HepG2 (cell line): Measurements from ENCODE around the gene TTBK2. TPM values are rescaled to one million over a fixed set of nuclear protein-coding genes. Genes with fewer than 3 reads are reported as not detected.

Experiments
- AHR ChIP-seq: IDR thresholded peaks from 2 replicates; pipeline ENCODE4 v1.6.1; 2018; ENCODE audit warnings: missing genetic modification reagents, missing compliant biosample characterization
- ARID4A ChIP-seq: sonication (generic); formaldehyde crosslinking; IDR thresholded peaks from 2 replicates; pipeline ENCODE4 v1.5.0; 2020; ENCODE audit warnings: mild to moderate bottlenecking, missing genetic modification reagents, borderline replicate concordance
- FOSL2 ChIP-seq: sonication (generic); formaldehyde crosslinking; IDR thresholded peaks from 2 replicates; pipeline ENCODE4 v1.4.0; 2020; ENCODE audit warnings: missing genetic modification reagents
- GMEB1 ChIP-seq: sonication (generic); formaldehyde crosslinking; IDR thresholded peaks from 2 replicates; pipeline ENCODE4 v1.5.1; 2020; ENCODE audit warnings: missing genetic modification reagents, mild to moderate bottlenecking, borderline replicate concordance
- ISL2 ChIP-seq: sonication (generic); formaldehyde crosslinking; IDR thresholded peaks from 2 replicates; pipeline ENCODE4 v1.5.0; 2020; ENCODE audit warnings: missing genetic modification reagents
- KDM1A ChIP-seq: IDR thresholded peaks from 2 replicates; pipeline ENCODE4 v1.6.1; 2016; ENCODE audit warnings: missing compliant biosample characterization
- MXI1 ChIP-seq: IDR thresholded peaks from 3 replicates; pipeline ENCODE4 v1.6.1; 2012; ENCODE audit warnings: low read depth, low read length, inconsistent platforms, borderline replicate concordance
- NFE2L1 ChIP-seq: sonication (generic); formaldehyde crosslinking; IDR thresholded peaks from 2 replicates; pipeline ENCODE4 v1.4.0; 2020; ENCODE audit warnings: missing genetic modification reagents, mild to moderate bottlenecking, borderline replicate concordance
- PHF21A ChIP-seq: sonication (generic); formaldehyde crosslinking; IDR thresholded peaks from 2 replicates; pipeline ENCODE4 v1.5.0; 2020; ENCODE audit warnings: mild to moderate bottlenecking, missing genetic modification reagents
- TBX2 ChIP-seq: sonication (generic); formaldehyde crosslinking; IDR thresholded peaks from 2 replicates; pipeline ENCODE4 v1.5.0; 2020; ENCODE audit warnings: missing genetic modification reagents, mild to moderate bottlenecking, borderline replicate concordance
- ZKSCAN1 ChIP-seq: fragments of 150-350 bp; IDR thresholded peaks from 2 replicates; pipeline ENCODE4 v1.6.1; 2014; ENCODE audit warnings: low read length
- ZNF3 ChIP-seq: IDR thresholded peaks from 2 replicates; pipeline ENCODE4 v1.7.0; 2017; ENCODE audit warnings: inconsistent platforms
- ZNF343 ChIP-seq: sonication (generic); formaldehyde crosslinking; IDR thresholded peaks from 2 replicates; pipeline ENCODE4 v1.4.0; 2020; ENCODE audit warnings: mild to moderate bottlenecking, missing genetic modification reagents
- ZNF746 ChIP-seq: sonication (generic); formaldehyde crosslinking; IDR thresholded peaks from 2 replicates; pipeline ENCODE4 v1.8.0; 2022; ENCODE audit warnings: mild to moderate bottlenecking, missing genetic modification reagents
- ZNF768 ChIP-seq: sonication (generic); formaldehyde crosslinking; IDR thresholded peaks from 2 replicates; pipeline ENCODE4 v1.4.0; 2020; ENCODE audit warnings: missing genetic modification reagents
- polyA plus RNA-seq, 8 experiments: library from polyadenylated mRNA; depleted of rRNA in 3 of 8; stranded (reverse) in 7 of 8; unstranded in 1 of 8; fragments of >200 nt; fragmentation: Illumina TruSeq in 4 of 8; extraction: Trizol in 4 of 8; gene quantifications; 2 replicates each; pipeline versions ENCODE4 v1.2.1 to v1.2.3, GENCODE V29; 2011 to 2016; ENCODE audit warnings: low read depth in 4 of 8, missing spikeins in 1 of 8, mixed read lengths in 1 of 8; ENCODE audit not compliant: insufficient read depth in 1 of 8
- total RNA-seq, 5 experiments: library from RNA; depleted of rRNA; stranded (reverse); fragments of >200 nt; fragmentation: Illumina TruSeq; extraction: Trizol; gene quantifications; 2 replicates each; pipeline ENCODE4 v1.2.3, GENCODE V29; 2016; ENCODE audit warnings: low read depth in 1 of 5
- TF ChIP-seq, protein P1 (sequence below): sonication (generic); formaldehyde crosslinking; IDR thresholded peaks from 2 replicates; pipeline ENCODE4 v1.9.0; 2021; ENCODE audit warnings: mild to moderate bottlenecking, missing genetic modification reagents
- TF ChIP-seq, protein P2 (sequence below): sonication (generic); formaldehyde crosslinking; IDR thresholded peaks from 2 replicates; pipeline ENCODE4 v1.4.0; 2020; ENCODE audit warnings: low read depth, mild to moderate bottlenecking, missing genetic modification reagents

Gene TTBK2
- total and polyA plus RNA-seq, 2 of the 13 experiments (the other 11 are each of a cell fraction or from before 2014, with no cell fraction given): 5.1 to 7.4 TPM

DNA sequence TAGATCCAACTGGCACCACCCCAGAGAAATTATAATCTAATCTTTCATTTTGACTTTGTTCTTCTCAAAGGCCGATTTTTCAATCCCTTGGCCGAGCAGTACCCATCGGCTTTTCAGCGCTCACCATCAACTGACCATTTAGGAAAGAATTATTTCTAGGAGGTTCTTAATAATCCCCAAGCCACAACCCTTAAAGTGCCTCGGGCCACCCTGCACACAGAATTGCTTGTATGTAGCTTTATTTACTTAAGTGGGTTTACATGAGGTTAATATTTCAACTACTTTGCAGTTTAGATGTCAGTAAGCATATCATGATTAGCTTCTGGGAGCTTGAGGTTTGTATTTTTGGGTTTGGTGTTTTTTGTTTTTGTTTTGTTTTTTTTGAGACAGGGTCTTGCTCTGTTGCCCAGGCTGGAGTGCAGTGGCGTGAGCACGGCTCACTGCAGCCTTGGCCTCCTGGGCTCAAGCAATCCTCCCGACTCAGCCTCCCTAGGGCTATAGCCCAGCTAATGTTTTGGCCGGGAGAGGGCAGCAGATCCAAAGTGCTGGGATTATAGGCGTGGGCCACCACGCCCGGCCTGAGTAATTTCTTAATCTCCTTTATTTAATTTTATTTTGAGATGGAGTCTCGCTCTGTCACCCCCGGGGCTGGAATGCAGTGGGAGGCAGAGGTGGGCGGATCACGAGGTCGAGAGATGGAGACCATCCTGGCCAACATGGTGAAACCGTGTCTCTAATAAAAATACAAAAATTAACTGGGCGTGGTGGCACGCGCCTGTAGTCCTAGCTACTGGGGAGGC is 182.8 kb downstream of the TTBK2 start (continued):
- TF ChIP-seq ARID4A (CRISPR knock-in tag) (no peak), ISL2 (CRISPR knock-in tag) (no peak), TBX2 (CRISPR knock-in tag) (no peak), ZNF768 (CRISPR knock-in tag) (peak; percentile 65; the same call in 1 of the 2 replicates), AHR (CRISPR knock-in tag) (no peak), ZKSCAN1 (no peak), MXI1 (no peak), PHF21A (CRISPR knock-in tag) (peak; percentile 8; the same call in 1 of the 2 replicates), ZNF3 (CRISPR knock-in tag) (no peak), GMEB1 (CRISPR knock-in tag) (no peak), NFE2L1 (CRISPR knock-in tag) (no peak), FOSL2 (CRISPR knock-in tag) (peak; percentile 18; the same call in 1 of the 2 replicates), ZNF746 (CRISPR knock-in tag) (no peak), KDM1A (CRISPR knock-in tag) (peak; percentile 95; the same call in 1 of the 2 replicates), ZNF343 (no peak)
- TF ChIP-seq, protein P1, sequence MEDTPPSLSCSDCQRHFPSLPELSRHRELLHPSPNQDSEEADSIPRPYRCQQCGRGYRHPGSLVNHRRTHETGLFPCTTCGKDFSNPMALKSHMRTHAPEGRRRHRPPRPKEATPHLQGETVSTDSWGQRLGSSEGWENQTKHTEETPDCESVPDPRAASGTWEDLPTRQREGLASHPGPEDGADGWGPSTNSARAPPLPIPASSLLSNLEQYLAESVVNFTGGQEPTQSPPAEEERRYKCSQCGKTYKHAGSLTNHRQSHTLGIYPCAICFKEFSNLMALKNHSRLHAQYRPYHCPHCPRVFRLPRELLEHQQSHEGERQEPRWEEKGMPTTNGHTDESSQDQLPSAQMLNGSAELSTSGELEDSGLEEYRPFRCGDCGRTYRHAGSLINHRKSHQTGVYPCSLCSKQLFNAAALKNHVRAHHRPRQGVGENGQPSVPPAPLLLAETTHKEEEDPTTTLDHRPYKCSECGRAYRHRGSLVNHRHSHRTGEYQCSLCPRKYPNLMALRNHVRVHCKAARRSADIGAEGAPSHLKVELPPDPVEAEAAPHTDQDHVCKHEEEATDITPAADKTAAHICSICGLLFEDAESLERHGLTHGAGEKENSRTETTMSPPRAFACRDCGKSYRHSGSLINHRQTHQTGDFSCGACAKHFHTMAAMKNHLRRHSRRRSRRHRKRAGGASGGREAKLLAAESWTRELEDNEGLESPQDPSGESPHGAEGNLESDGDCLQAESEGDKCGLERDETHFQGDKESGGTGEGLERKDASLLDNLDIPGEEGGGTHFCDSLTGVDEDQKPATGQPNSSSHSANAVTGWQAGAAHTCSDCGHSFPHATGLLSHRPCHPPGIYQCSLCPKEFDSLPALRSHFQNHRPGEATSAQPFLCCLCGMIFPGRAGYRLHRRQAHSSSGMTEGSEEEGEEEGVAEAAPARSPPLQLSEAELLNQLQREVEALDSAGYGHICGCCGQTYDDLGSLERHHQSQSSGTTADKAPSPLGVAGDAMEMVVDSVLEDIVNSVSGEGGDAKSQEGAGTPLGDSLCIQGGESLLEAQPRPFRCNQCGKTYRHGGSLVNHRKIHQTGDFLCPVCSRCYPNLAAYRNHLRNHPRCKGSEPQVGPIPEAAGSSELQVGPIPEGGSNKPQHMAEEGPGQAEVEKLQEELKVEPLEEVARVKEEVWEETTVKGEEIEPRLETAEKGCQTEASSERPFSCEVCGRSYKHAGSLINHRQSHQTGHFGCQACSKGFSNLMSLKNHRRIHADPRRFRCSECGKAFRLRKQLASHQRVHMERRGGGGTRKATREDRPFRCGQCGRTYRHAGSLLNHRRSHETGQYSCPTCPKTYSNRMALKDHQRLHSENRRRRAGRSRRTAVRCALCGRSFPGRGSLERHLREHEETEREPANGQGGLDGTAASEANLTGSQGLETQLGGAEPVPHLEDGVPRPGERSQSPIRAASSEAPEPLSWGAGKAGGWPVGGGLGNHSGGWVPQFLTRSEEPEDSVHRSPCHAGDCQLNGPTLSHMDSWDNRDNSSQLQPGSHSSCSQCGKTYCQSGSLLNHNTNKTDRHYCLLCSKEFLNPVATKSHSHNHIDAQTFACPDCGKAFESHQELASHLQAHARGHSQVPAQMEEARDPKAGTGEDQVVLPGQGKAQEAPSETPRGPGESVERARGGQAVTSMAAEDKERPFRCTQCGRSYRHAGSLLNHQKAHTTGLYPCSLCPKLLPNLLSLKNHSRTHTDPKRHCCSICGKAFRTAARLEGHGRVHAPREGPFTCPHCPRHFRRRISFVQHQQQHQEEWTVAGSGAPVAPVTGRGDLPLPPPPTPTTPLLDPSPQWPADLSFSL (CRISPR knock-in tag): no peak
- TF ChIP-seq, protein P2, sequence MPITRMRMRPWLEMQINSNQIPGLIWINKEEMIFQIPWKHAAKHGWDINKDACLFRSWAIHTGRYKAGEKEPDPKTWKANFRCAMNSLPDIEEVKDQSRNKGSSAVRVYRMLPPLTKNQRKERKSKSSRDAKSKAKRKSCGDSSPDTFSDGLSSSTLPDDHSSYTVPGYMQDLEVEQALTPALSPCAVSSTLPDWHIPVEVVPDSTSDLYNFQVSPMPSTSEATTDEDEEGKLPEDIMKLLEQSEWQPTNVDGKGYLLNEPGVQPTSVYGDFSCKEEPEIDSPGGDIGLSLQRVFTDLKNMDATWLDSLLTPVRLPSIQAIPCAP (CRISPR knock-in tag): no peak
